ENCODE data around the gene GPR65.

- TF ChIP-seq CTCF (conservative IDR thresholded peaks at IDR 0.05) = no peak
- TF ChIP-seq EZH2 (IDR thresholded peaks at IDR 0.05; ENCODE audit: low read depth) = no peak
Observed at GRCh38 chr14:88005978-88006851, 1.3 kb downstream of the GPR65 start.

All from PC-9 (cell line).